Osteoblast (primary cell): ENCODE data around the gene PRMT7. TPM values are rescaled to one million over a fixed set of nuclear protein-coding genes. Genes with fewer than 3 reads are reported as not detected.

ENCODE experiments used
- DNase-seq: peaks from one replicate; pipeline ENCODE4 v3.0.0; 2011; ENCODE audit warnings: low spot score, mixed read lengths; ENCODE audit not compliant: insufficient read length; ENCODE audit errors: missing footprints
- H2AFZ ChIP-seq: 2 replicates; pipeline ENCODE4 v1.6.0; 2011; ENCODE audit warnings: mild to moderate bottlenecking, low read length
- H3K27ac ChIP-seq: 2 replicates; pipeline ENCODE4 v1.5.1; 2011; ENCODE audit warnings: mild to moderate bottlenecking, low read depth, low read length, moderate library complexity
- H3K27me3 ChIP-seq: 2 replicates; pipeline ENCODE4 v1.6.0; 2012; ENCODE audit warnings: mild to moderate bottlenecking, control low read depth, inconsistent platforms, low read length, moderate library complexity; ENCODE audit not compliant: insufficient read depth
- H3K36me3 ChIP-seq: 2 replicates; pipeline ENCODE4 v1.5.1; 2011; ENCODE audit warnings: mild to moderate bottlenecking, low read length, control low read depth, moderate library complexity; ENCODE audit not compliant: insufficient read depth
- H3K4me1 ChIP-seq: 2 replicates; pipeline ENCODE4 v1.5.1; 2011; ENCODE audit warnings: mild to moderate bottlenecking, low read length, control low read depth, moderate library complexity; ENCODE audit not compliant: insufficient read depth
- H3K4me2 ChIP-seq: 2 replicates; pipeline ENCODE4 v1.6.0; 2011; ENCODE audit warnings: mild to moderate bottlenecking, low read length; ENCODE audit not compliant: insufficient read depth
- H3K4me3 ChIP-seq: fragments of 200-600 bp; sonication (generic); 3 replicates; pipeline ENCODE4 v1.5.1; 2012; ENCODE audit warnings: mild to moderate bottlenecking, low read length, inconsistent platforms; ENCODE audit not compliant: insufficient read depth
- H3K79me2 ChIP-seq: 2 replicates; pipeline ENCODE4 v1.6.0; 2012; ENCODE audit warnings: mild to moderate bottlenecking, low read length, control low read depth, inconsistent platforms; ENCODE audit not compliant: insufficient read depth
- H3K9me3 ChIP-seq: 2 replicates; pipeline ENCODE4 v1.5.1; 2011; ENCODE audit warnings: low read depth, low read length, control low read depth
- H4K20me1 ChIP-seq: 2 replicates; pipeline ENCODE4 v1.6.0; 2012; ENCODE audit warnings: mild to moderate bottlenecking, low read length, control low read depth; ENCODE audit not compliant: insufficient read depth
- total RNA-seq: library from RNA; depleted of rRNA; stranded (reverse); fragments of >200 nt; gene quantifications from 2 replicates; pipeline ENCODE4 v1.2.3, GENCODE V29; 2012
- TF ChIP-seq, protein P1 (sequence below): IDR thresholded peaks from 2 replicates; pipeline ENCODE4 v1.5.1; 2011; ENCODE audit warnings: mild to moderate bottlenecking, low read depth, low read length, moderate library complexity; ENCODE audit errors: extremely low read depth

The PRMT7 gene
- total RNA-seq, 1 donor, result 36.9 TPM

DNA sequence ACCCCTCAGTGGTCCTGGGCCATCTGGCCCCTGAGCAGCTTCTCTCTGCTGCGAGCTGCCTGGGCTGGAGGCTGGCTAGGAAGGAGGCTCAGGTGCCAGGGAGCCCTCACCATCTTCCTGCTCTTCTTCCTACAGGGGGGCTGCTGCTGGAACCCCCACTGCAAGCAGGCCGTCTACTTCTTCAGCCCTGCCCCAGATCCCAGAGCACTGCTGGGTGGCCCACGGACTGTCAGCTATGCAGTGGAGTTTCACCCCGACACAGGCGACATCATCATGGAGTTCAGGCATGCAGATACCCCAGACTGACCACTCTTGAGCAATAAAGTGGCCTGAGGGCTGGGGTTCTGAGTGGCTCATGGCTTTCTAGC is 46.1 kb downstream of the PRMT7 start:
- no peak overlapping the region for H3K4me2 ChIP-seq
- TF ChIP-seq, protein P1, sequence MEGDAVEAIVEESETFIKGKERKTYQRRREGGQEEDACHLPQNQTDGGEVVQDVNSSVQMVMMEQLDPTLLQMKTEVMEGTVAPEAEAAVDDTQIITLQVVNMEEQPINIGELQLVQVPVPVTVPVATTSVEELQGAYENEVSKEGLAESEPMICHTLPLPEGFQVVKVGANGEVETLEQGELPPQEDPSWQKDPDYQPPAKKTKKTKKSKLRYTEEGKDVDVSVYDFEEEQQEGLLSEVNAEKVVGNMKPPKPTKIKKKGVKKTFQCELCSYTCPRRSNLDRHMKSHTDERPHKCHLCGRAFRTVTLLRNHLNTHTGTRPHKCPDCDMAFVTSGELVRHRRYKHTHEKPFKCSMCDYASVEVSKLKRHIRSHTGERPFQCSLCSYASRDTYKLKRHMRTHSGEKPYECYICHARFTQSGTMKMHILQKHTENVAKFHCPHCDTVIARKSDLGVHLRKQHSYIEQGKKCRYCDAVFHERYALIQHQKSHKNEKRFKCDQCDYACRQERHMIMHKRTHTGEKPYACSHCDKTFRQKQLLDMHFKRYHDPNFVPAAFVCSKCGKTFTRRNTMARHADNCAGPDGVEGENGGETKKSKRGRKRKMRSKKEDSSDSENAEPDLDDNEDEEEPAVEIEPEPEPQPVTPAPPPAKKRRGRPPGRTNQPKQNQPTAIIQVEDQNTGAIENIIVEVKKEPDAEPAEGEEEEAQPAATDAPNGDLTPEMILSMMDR, result no peak

DNA sequence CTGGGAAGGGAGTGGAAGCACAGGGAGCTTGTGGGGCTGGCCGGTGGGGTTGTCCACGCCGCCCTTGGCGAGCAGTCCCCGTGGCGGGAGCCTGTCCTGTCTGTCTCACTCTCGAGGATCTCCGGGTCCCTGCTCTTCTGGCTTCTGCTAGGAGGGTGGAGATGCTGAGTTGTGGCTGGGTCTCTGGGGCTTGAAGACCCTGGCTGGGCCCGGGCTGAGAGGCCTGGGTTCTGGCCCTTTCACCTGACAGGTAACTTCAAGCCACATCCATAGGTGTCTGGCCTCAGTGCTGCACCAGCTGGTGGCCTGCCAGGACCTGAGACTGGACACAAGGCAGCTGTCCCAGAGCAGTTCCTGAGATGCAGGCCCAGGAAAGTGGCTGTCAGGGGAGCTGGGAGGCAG is 46.7 kb downstream of the PRMT7 start:
- TF ChIP-seq, protein P1, result no peak
- H3K4me2 ChIP-seq, result no peak overlapping the region
- no peak overlapping the region for H2AFZ ChIP-seq
- no peaks in the 10 kb centered on the region for H3K79me2 ChIP-seq
- H3K36me3 ChIP-seq, result peaks cover 37% of the 10 kb centered on the region
- no peaks in the 10 kb centered on the region for H3K27me3 ChIP-seq
- no peaks in the 10 kb centered on the region for H3K4me1 ChIP-seq
- no peaks in the 10 kb centered on the region for H3K9me3 ChIP-seq
- no peak for DNase-seq
- no peaks in the 10 kb centered on the region for H4K20me1 ChIP-seq
- no peak overlapping the region for H3K27ac ChIP-seq
- H3K4me3 ChIP-seq, result no peak overlapping the region

More for the DNA sequence above, 46.1 kb downstream of the PRMT7 start:
- no peak for DNase-seq
- Histone ChIP-seq H3K79me2 (no peaks in the 10 kb centered on the region), H3K36me3 (peaks cover 37% of the 10 kb centered on the region), H3K4me3 (no peak overlapping the region), H2AFZ (no peak overlapping the region), H3K9me3 (no peaks in the 10 kb centered on the region), H4K20me1 (peaks cover 4% of the 10 kb centered on the region), H3K4me1 (no peaks in the 10 kb centered on the region), H3K27me3 (no peaks in the 10 kb centered on the region), H3K27ac (no peak overlapping the region)

DNA sequence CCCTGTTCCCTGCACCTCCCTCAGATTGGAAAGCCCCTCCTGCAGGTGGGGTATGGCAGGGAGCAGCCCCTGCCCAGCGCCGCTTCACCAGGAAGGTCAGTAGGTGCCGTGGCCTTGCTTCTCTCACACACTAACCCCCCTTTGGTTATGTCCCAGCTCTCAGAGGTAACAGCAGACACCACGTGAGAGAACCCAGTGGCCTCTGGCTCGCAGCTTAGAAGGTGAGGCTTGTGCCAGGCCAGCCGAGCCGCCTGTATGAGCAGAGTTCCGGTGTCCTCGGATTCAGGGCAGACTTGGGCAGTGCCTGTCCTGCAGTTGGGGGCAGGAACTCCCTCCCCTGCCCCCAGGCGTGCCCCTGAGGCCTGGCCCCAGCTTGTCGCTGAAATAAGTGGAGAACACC is 47.1 kb downstream of the PRMT7 start:
- Histone ChIP-seq H2AFZ (no peak overlapping the region), H3K27me3 (no peaks in the 10 kb centered on the region), H3K79me2 (no peaks in the 10 kb centered on the region), H3K4me3 (no peak overlapping the region), H3K36me3 (peaks cover 34% of the 10 kb centered on the region), H3K4me1 (no peaks in the 10 kb centered on the region), H3K9me3 (no peaks in the 10 kb centered on the region), H3K27ac (no peak overlapping the region), H4K20me1 (no peaks in the 10 kb centered on the region), H3K4me2 (no peak overlapping the region)
- TF ChIP-seq, protein P1, result no peak
- peak; percentile 67 for DNase-seq

DNA sequence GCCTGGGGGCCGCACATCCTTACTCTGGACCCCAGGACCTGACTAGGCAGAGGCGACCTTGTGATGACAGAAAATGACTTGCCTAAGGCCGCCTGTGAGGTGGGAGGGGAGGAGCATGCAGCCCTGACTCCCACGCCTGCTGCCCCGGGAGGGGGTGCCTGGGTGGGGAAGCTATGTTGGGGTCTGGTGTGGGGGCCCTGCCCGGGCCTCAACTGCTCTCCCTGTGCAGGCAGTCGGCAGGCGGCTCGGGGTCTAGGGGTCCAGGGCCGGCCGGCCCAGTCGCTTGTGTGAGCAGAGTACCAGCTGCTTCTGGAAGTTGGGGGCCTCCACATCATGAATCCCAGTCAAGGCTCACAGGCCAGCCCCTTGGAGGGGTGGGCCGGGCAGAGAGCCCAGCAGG is 48.1 kb downstream of the PRMT7 start:
- H2AFZ ChIP-seq, result no peak overlapping the region
- H3K79me2 ChIP-seq, result no peaks in the 10 kb centered on the region
- no peak overlapping the region for H3K27ac ChIP-seq
- no peak overlapping the region for H3K4me3 ChIP-seq
- no peaks in the 10 kb centered on the region for H3K9me3 ChIP-seq
- no peaks in the 10 kb centered on the region for H3K4me1 ChIP-seq
- H3K36me3 ChIP-seq, result peaks cover 24% of the 10 kb centered on the region
- H3K27me3 ChIP-seq, result no peaks in the 10 kb centered on the region
- TF ChIP-seq, protein P1, result no peak
- H4K20me1 ChIP-seq, result no peaks in the 10 kb centered on the region
- H3K4me2 ChIP-seq, result no peak overlapping the region
- DNase-seq, result peak; percentile 47
